ENCODE results near the gene TSKU.

TSKU gene

DNA sequence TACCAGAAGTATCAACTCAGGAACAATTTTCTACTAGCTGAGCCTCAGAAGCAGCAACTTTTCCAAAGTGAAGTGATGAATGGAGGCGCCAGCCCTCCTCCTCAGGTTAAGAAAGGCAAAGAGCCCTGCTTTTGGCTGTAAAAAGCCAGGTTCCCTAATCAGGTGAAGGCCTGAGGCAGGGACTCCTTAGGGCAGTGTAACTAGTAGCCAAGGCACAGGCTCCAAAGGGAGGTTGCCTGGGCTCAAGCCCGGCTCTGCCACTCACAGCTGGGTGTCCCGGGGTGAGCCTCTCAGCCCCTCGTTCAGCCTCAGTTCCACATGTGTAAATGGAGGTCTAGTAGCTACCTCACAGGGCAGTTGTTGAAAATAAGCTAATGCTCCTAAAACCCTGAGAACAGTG lies 19.5 kb downstream of the TSKU start:
- Histone ChIP-seq H3K4me3 (no peak overlapping the region), H3K36me3 (peaks cover 0 to 8% (median 0%) of the 10 kb centered on the region in 3 donors), H3K9me3 (no peaks in the 10 kb centered on the region), H3K27ac (peak overlapping the region; percentile 2 to 66), H3K4me1 (peaks cover 0 to 61% (median 33%) of the 10 kb centered on the region in 4 donors), H3K27me3 (no peaks in the 10 kb centered on the region)
- TF ChIP-seq, protein P1, sequence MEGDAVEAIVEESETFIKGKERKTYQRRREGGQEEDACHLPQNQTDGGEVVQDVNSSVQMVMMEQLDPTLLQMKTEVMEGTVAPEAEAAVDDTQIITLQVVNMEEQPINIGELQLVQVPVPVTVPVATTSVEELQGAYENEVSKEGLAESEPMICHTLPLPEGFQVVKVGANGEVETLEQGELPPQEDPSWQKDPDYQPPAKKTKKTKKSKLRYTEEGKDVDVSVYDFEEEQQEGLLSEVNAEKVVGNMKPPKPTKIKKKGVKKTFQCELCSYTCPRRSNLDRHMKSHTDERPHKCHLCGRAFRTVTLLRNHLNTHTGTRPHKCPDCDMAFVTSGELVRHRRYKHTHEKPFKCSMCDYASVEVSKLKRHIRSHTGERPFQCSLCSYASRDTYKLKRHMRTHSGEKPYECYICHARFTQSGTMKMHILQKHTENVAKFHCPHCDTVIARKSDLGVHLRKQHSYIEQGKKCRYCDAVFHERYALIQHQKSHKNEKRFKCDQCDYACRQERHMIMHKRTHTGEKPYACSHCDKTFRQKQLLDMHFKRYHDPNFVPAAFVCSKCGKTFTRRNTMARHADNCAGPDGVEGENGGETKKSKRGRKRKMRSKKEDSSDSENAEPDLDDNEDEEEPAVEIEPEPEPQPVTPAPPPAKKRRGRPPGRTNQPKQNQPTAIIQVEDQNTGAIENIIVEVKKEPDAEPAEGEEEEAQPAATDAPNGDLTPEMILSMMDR (IDR thresholded peaks at IDR 0.05): no peak
- DNase-seq: peak in 1 of 2 donors; percentile 59
- intact Hi-C loops (cut with DNase I; ENCODE audit: low total_unique reads): no loop called here

DNA sequence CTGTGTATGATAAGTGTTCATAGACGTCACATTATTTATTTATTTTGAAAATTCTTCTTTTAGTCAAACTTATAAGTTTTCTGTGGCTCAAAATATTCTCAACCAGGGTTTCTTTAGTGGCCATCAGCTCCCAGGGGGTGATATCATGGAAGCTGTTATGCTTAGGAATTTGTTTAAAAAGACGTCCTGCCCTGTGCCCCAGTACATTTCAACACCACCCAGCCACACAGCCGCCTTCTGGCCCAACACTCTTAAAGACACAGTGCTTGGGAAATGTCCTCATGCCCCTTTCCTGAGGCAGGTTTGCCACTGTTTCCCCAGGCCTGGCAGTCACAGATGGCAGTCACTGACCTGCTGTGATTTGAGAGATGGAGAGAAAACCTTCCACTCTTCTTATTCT lies 19.9 kb downstream of the TSKU start:
- intact Hi-C loops (cut with DNase I; ENCODE audit: low total_unique reads): no loop called here
- Histone ChIP-seq H3K4me1 (peaks cover 0 to 65% (median 35%) of the 10 kb centered on the region in 4 donors), H3K27me3 (no peaks in the 10 kb centered on the region), H3K27ac (peak overlapping the region; percentile 2 to 66), H3K36me3 (peaks cover 0 to 5% (median 0%) of the 10 kb centered on the region in 3 donors), H3K9me3 (no peaks in the 10 kb centered on the region), H3K4me3 (no peak overlapping the region)
- TF ChIP-seq, protein P1 (IDR thresholded peaks at IDR 0.05): no peak
- peak; percentile 80 for DNase-seq

DNA sequence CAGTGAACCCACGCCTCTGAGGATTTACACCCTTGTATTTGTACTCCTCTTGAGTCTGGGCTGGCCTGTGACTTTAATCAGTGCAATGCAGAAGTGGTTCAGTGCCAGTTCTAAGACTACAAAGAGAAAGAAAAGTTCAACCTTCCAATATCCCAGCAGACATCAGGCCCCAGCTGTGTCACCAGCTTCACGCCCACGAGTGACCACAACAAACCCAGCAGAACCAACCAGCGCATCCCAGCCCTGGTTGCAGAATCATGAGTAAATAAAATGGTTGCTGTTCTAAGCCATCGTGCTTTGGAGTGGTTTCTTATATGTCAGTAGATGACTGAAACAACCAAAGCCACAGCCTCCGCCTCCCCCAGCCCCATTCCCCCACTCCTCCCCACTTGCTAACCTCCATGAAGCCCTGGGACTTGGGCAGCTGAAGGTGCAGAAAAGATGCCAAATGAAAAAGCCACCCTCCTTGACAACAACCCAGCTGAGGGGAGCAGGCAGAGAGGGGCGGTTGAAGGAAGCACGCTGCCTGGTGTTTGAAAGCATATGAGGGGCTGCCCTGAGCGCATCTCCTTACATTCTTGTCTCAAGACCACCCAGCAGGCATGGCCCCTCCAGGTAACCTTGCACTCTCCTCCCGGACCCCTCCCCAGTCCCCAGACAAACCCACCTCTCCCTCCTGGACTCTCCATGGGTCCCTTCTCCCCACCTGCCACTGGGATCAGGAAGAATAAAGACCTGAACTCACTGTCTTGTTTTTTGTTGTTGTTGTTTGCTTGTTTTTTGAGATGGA lies 20.9 kb downstream of the TSKU start:
- intact Hi-C loops (cut with DNase I; ENCODE audit: low total_unique reads): no loop called here
- peaks cover 0 to 59% (median 31%) of the 10 kb centered on the region in 4 donors for H3K4me1 ChIP-seq

DNA sequence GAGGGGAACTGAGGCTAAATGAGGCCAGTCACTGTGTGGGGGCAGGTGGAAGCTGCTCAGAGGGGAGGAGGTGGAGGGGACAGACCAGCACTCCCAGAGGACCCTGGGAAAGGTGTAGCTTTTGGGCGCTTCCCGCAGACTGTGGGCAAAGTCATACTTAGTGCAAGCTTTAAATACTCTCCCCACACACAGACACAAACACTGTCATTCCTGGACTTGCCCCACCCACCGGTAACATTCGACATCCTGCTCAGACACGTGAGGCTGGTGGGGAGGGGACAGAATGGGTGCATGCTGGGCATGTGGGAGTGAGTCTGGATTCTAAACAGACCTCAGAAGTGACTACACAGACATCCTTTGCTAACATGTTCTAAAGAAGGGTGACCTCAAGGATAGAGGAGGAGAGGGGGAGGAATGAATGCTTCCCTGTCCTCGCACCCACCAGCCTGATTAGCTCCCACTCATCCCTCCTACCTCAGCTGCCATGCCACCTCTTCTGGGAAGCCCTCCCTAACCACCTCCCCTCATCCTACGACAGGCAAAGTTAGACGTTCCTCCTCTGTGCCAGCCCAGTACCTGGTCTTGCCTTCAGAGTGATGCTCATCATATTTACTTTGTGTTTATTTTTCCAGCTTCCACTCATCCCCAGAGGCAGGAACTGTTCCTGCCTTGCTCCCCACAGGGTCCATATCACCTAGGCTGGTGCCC lies 22.2 kb downstream of the TSKU start:
- TF ChIP-seq, protein P1 (IDR thresholded peaks at IDR 0.05): no peak
- Histone ChIP-seq H3K4me3 (no peak overlapping the region), H3K4me1 (peaks cover 0 to 51% (median 25%) of the 10 kb centered on the region in 4 donors), H3K9me3 (no peaks in the 10 kb centered on the region), H3K36me3 (no peaks in the 10 kb centered on the region), H3K27me3 (no peaks in the 10 kb centered on the region), H3K27ac (peak overlapping the region in 1 of 2 donors; percentile 0)
- DNase-seq: peak in 1 of 2 donors; percentile 44
- intact Hi-C loops (cut with DNase I; ENCODE audit: low total_unique reads): no loop called here

More for the DNA sequence above, 20.9 kb downstream of the TSKU start:
- peak; percentile 54 to 67 for DNase-seq
- H3K4me3 ChIP-seq: no peak overlapping the region
- no peaks in the 10 kb centered on the region for H3K36me3 ChIP-seq
- H3K9me3 ChIP-seq: no peaks in the 10 kb centered on the region
- H3K27me3 ChIP-seq: no peaks in the 10 kb centered on the region
- TF ChIP-seq, protein P1 (IDR thresholded peaks at IDR 0.05): no peak
- H3K27ac ChIP-seq: peak overlapping the region in 1 of 2 donors; percentile 66

DNA sequence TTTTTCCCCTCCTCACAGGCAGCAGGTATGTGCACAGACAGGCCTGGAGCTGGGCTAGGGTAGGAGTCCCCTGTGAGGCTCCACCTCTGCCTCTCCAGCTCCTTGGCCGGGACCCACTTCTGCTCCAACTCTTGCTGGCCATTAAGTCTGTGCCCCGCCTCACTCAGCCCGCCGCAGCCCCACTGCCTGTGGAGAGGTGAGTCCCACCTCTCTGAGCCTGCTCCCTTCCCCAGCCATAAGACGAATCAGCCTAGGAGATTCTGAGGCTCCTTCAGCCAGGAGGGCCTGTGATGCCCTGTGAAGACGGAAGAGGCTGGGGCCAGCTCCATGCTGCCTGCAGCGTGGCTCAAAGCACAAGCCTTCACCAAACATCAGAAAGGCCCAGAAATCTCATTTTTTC lies 23.0 kb downstream of the TSKU start:
- peak overlapping the region in 1 of 2 donors; percentile 63 for H3K27ac ChIP-seq
- peaks cover 0 to 51% (median 24%) of the 10 kb centered on the region in 4 donors for H3K4me1 ChIP-seq
- H3K27me3 ChIP-seq: no peaks in the 10 kb centered on the region
- TF ChIP-seq, protein P1 (IDR thresholded peaks at IDR 0.05): no peak
- H3K9me3 ChIP-seq: no peaks in the 10 kb centered on the region
- intact Hi-C loops (cut with DNase I; ENCODE audit: low total_unique reads): no loop called here
- no peak overlapping the region for H3K4me3 ChIP-seq
- no peak for DNase-seq
- no peaks in the 10 kb centered on the region for H3K36me3 ChIP-seq
